HepG2 (cell line): Measurements from ENCODE around the gene FGF21. TPM values are rescaled to one million over a fixed set of nuclear protein-coding genes. Genes with fewer than 3 reads are reported as not detected.

Experiments
- ATAC-seq: fragments of 200-7000 bp; cut with Tn5 transposase; 3 replicates; pipeline ENCODE4 v1.9.1; 2020; ENCODE audit warnings: mild to moderate bottlenecking, moderate library complexity
- BruUV-seq: library from RNA; stranded (reverse); fragments of 400-500 nt; replicated peaks from 2 replicates; lab custom pipeline; 2021; lab: Mats Ljungman, UMichigan
- CTCF ChIA-PET: fragments of 300-600 bp; formaldehyde crosslinking; extraction: SDS; loops from one replicate; lab custom pipeline; 2021; ENCODE audit warnings: low total read pairs, inconsistent platforms, low intra/inter-chr PET ratio; lab: Yijun Ruan, JAX
- POLR2A ChIA-PET: fragments of 350-600 bp; sonication (Branson Sonifier 250); formaldehyde crosslinking; loops from one replicate; lab custom pipeline; 2020; ENCODE audit warnings: antibody characterized with exemption, inconsistent platforms; lab: Yijun Ruan, JAX
- DNase-seq: peaks from one replicate; pipeline ENCODE4 v3.0.0-alpha.2; 2015; ENCODE audit warnings: low spot score
- FAIRE-seq: peaks from 3 replicates; lab custom pipeline; 2011; peaks lifted over from hg19 to GRCh38; lab: Jason Lieb, UNC
- H2AFZ ChIP-seq: one replicate; pipeline ENCODE4 v1.6.1; 2011; ENCODE audit warnings: low read length, inconsistent platforms
- H3K27ac ChIP-seq: fragments of 300-600 bp; 3 replicates; pipeline ENCODE4 v1.8.0; 2011; ENCODE audit warnings: mixed run types, mild to moderate bottlenecking, mixed read lengths, low read length, inconsistent platforms; ENCODE audit not compliant: insufficient read depth; ENCODE audit errors: extremely low read length
- H3K27me3 ChIP-seq, 2 experiments: fragments of 200-600 bp in 1 of 2; 2 replicates in 1 of 2; 3 replicates in 1 of 2; pipeline versions ENCODE4 v1.6.0 to v1.8.0; 2011; ENCODE audit warnings: low read length in 2 of 2, mild to moderate bottlenecking in 2 of 2, moderate library complexity in 2 of 2, inconsistent platforms in 1 of 2; ENCODE audit not compliant: insufficient read depth in 2 of 2, control insufficient read depth in 1 of 2
- H3K36me3 ChIP-seq, 2 experiments: fragments of 200-600 bp in 1 of 2; replicated peaks in 1 of 2; 2 replicates in 1 of 2; 3 replicates in 1 of 2; pipeline versions ENCODE4 v1.5.1 to v1.8.0; 2011; ENCODE audit warnings: low read length in 2 of 2, inconsistent platforms in 1 of 2; ENCODE audit not compliant: insufficient read depth in 2 of 2, control insufficient read depth in 1 of 2
- H3K4me1 ChIP-seq: 2 replicates; pipeline ENCODE4 v1.5.1; 2012; ENCODE audit warnings: low read length, inconsistent platforms; ENCODE audit not compliant: insufficient read depth
- H3K4me2 ChIP-seq: 2 replicates; pipeline ENCODE4 v1.6.0; 2011; ENCODE audit warnings: low read depth, low read length, inconsistent platforms
- H3K4me3 ChIP-seq, 3 experiments: fragments of 200-600 bp in 1 of 3; sonication (generic), shearing (Covaris generic) in 1 of 3; replicated peaks in 1 of 3; 2 replicates each; pipeline ENCODE4 v1.5.1; 2011 to 2016; ENCODE audit warnings: low read length in 3 of 3, inconsistent platforms in 2 of 3, low read depth in 2 of 3, mild to moderate bottlenecking in 2 of 3, control low read depth in 1 of 3, mixed read lengths in 1 of 3; ENCODE audit not compliant: insufficient read depth in 1 of 3
- H3K79me2 ChIP-seq: one replicate; pipeline ENCODE4 v1.6.1; 2011; ENCODE audit warnings: low read length, inconsistent platforms; ENCODE audit not compliant: insufficient read depth
- H3K9ac ChIP-seq: 2 replicates; pipeline ENCODE4 v1.6.0; 2011; ENCODE audit warnings: mild to moderate bottlenecking, low read depth, low read length, inconsistent platforms; ENCODE audit not compliant: insufficient read depth
- H3K9me3 ChIP-seq: 2 replicates; pipeline ENCODE4 v1.5.1; 2012; ENCODE audit warnings: mild to moderate bottlenecking, low read length
- H4K20me1 ChIP-seq: 2 replicates; pipeline ENCODE4 v1.6.0; 2011; ENCODE audit warnings: inconsistent platforms, mild to moderate bottlenecking, low read length, moderate library complexity; ENCODE audit not compliant: insufficient read depth
- DRAP1 ChIP-seq: IDR thresholded peaks from 2 replicates; pipeline ENCODE4 v1.6.1; 2016; ENCODE audit warnings: missing genetic modification reagents, missing compliant biosample characterization
- KAT2B ChIP-seq: fragments of 150-350 bp; IDR thresholded peaks from 2 replicates; pipeline ENCODE4 v1.6.1; 2014; ENCODE audit warnings: low read depth, low read length, borderline replicate concordance
- RELA ChIP-seq: sonication (generic); formaldehyde crosslinking; IDR thresholded peaks from 2 replicates; pipeline ENCODE4 v1.4.0; 2020; ENCODE audit warnings: missing genetic modification reagents
- RFXANK ChIP-seq: IDR thresholded peaks from 2 replicates; pipeline ENCODE4 v1.6.1; 2016
- SNAI1 ChIP-seq: sonication (generic); formaldehyde crosslinking; IDR thresholded peaks from 2 replicates; pipeline ENCODE4 v1.5.0; 2020; ENCODE audit warnings: mild to moderate bottlenecking, missing genetic modification reagents, borderline replicate concordance
- THAP8 ChIP-seq: sonication (generic); formaldehyde crosslinking; IDR thresholded peaks from 2 replicates; pipeline ENCODE4 v1.5.1; 2020; ENCODE audit warnings: missing genetic modification reagents, mild to moderate bottlenecking, borderline replicate concordance
- ZNF260 ChIP-seq: sonication (generic); formaldehyde crosslinking; IDR thresholded peaks from 2 replicates; pipeline ENCODE4 v1.4.0; 2020; ENCODE audit warnings: missing genetic modification reagents, low read depth, mild to moderate bottlenecking, borderline replicate concordance
- ZNF318 ChIP-seq: sonication (generic); formaldehyde crosslinking; IDR thresholded peaks from 2 replicates; pipeline ENCODE4 v1.4.0; 2020; ENCODE audit warnings: mild to moderate bottlenecking, missing genetic modification reagents
- ZNF362 ChIP-seq: sonication (generic); formaldehyde crosslinking; IDR thresholded peaks from 2 replicates; pipeline ENCODE4 v1.4.0; 2020; ENCODE audit warnings: missing genetic modification reagents, mild to moderate bottlenecking, borderline replicate concordance
- ZNF547 ChIP-seq: sonication (generic); formaldehyde crosslinking; IDR thresholded peaks from 2 replicates; pipeline ENCODE4 v1.5.1; 2020; ENCODE audit warnings: mild to moderate bottlenecking, missing genetic modification reagents
- ZNF710 ChIP-seq: sonication (generic); formaldehyde crosslinking; IDR thresholded peaks from 2 replicates; pipeline ENCODE4 v1.5.0; 2020; ENCODE audit warnings: mild to moderate bottlenecking, missing genetic modification reagents, borderline replicate concordance
- WGBS: methylation state at CpG from one replicate; pipeline ENCODE4 v1.1.6; 2017; ENCODE audit warnings: low lambda C conversion rate; 5-methylcytosine and 5-hydroxymethylcytosine counted together
- in situ Hi-C: cut with HindIII; loops from 2 replicates; pipeline ENCODE4 v1.10.0; 2017; ENCODE audit warnings: low pct_unique_long_range_greater_than_20kb; ENCODE audit not compliant: extremely low pct_ligation_motif_present
- intact Hi-C: fragments of 100-400 bp; cut with micrococcal nuclease; formaldehyde crosslinking; loops from one replicate; pipeline ENCODE4 v1.10.0; 2022; ENCODE audit not compliant: unreplicated experiment
- polyA plus RNA-seq, 8 experiments: library from polyadenylated mRNA; depleted of rRNA in 3 of 8; stranded (reverse) in 7 of 8; unstranded in 1 of 8; fragments of >200 nt; fragmentation: Illumina TruSeq in 4 of 8; extraction: Trizol in 4 of 8; gene quantifications; 2 replicates each; pipeline versions ENCODE4 v1.2.1 to v1.2.3, GENCODE V29; 2011 to 2016; ENCODE audit warnings: low read depth in 4 of 8, missing spikeins in 1 of 8, mixed read lengths in 1 of 8; ENCODE audit not compliant: insufficient read depth in 1 of 8
- total RNA-seq, 5 experiments: library from RNA; depleted of rRNA; stranded (reverse); fragments of >200 nt; fragmentation: Illumina TruSeq; extraction: Trizol; gene quantifications; 2 replicates each; pipeline ENCODE4 v1.2.3, GENCODE V29; 2016; ENCODE audit warnings: low read depth in 1 of 5

The FGF21 gene
- total and polyA plus RNA-seq, 2 of the 13 experiments (the other 11 are each of a cell fraction or from before 2014, with no cell fraction given): 0.17 TPM; not detected in 1

GRCh38 chr19:48750351-48750750 is 5.0 kb upstream of the FGF21 start:
- Histone ChIP-seq H2AFZ (no peak overlapping the region), H3K4me1 (peaks cover 29% of the 10 kb centered on the region), H3K4me2 (no peak overlapping the region), H3K9me3 (no peaks in the 10 kb centered on the region), H3K27ac (no peak overlapping the region), H3K27me3 (no peaks in the 10 kb centered on the region; a peak in 1 of 5 replicates), H3K79me2 (no peaks in the 10 kb centered on the region), H3K9ac (no peak overlapping the region), H4K20me1 (no peaks in the 10 kb centered on the region), H3K4me3 (no peak overlapping the region), H3K36me3 (no peaks in the 10 kb centered on the region)
- ATAC-seq (no peak), DNase-seq (no peak), FAIRE-seq (no peak)
- TF ChIP-seq ZNF260 (CRISPR knock-in tag) (no peak), ZNF362 (CRISPR knock-in tag) (no peak), DRAP1 (no peak), ZNF318 (no peak), RELA (no peak), KAT2B (no peak), ZNF710 (CRISPR knock-in tag) (no peak), RFXANK (CRISPR knock-in tag) (no peak), SNAI1 (CRISPR knock-in tag) (no peak), THAP8 (CRISPR knock-in tag) (no peak), ZNF547 (CRISPR knock-in tag) (no peak)
- 90% methylated on average over 24 of the region's 31 CpGs for WGBS
- BruUV-seq: no TSS peak
- intact Hi-C loops (no loop called here), in situ Hi-C loops (no loop called here)
- ChIA-PET POLR2A (interaction anchor here (1.7 kb wide), 1 partner anchor 12 kb away, joined by 4 read pairs; no protein-coding TSS in a partner anchor), CTCF (no interaction called here)
